Vagina (tissue), 2 donors: Measurements from ENCODE around the gene SPSB1. TPM values are rescaled to one million over a fixed set of nuclear protein-coding genes. Genes with fewer than 3 reads are reported as not detected.

ENCODE experiments used
- DNase-seq, 2 donors: peaks; one replicate each; pipeline ENCODE4 v3.0.0-alpha.2; 2017; ENCODE audit errors: extremely low spot score in 2 of 2
- H3K27ac ChIP-seq: fragments of 200-600 bp; sonication (generic); one replicate; pipeline ENCODE4 v1.5.1; 2019
- H3K27me3 ChIP-seq: fragments of 200-600 bp; sonication (generic); one replicate; pipeline ENCODE4 v1.5.1; 2019
- H3K36me3 ChIP-seq, 2 donors: fragments of 200-600 bp; sonication (generic); one replicate each; pipeline ENCODE4 v1.5.1; 2017 to 2019
- H3K4me1 ChIP-seq: fragments of 200-600 bp; sonication (generic); one replicate; pipeline ENCODE4 v1.5.1; 2019
- H3K4me3 ChIP-seq, 2 donors: fragments of 200-600 bp; sonication (generic); 1 replicate in 1 of 2; 2 replicates in 1 of 2; pipeline ENCODE4 v1.5.1; 2016 to 2019
- H3K9me3 ChIP-seq: fragments of 200-600 bp; sonication (generic); one replicate; pipeline ENCODE4 v1.5.1; 2019
- CTCF ChIP-seq, 3 experiments: fragments of 450-650 bp in 2 of 3; fragments of 200-600 bp in 1 of 3; sonication (generic) in 1 of 3; IDR thresholded peaks; one replicate each; pipeline ENCODE4 v1.5.1; 2017 to 2019; ENCODE audit warnings: antibody characterized with exemption in 3 of 3, mild to moderate bottlenecking in 2 of 3, moderate library complexity in 2 of 3
- POLR2A ChIP-seq, 2 donors: fragments of 450-650 bp; IDR thresholded peaks; one replicate each; pipeline ENCODE4 v1.6.1; 2017; ENCODE audit warnings: antibody characterized with exemption in 2 of 2, mild to moderate bottlenecking in 2 of 2, moderate library complexity in 2 of 2
- POLR2AphosphoS5 ChIP-seq, 2 donors: sonication (generic); formaldehyde crosslinking; IDR thresholded peaks; one replicate each; pipeline ENCODE4 v1.9.0; 2017; ENCODE audit warnings: antibody characterized with exemption in 2 of 2, mild to moderate bottlenecking in 2 of 2, low read depth in 1 of 2; ENCODE audit not compliant: insufficient read depth in 1 of 2
- intact Hi-C: fragments of 100-400 bp; cut with DNase I; formaldehyde crosslinking; loops from one replicate; pipeline ENCODE4 v1.15.1; 2023
- total RNA-seq: library from RNA; depleted of rRNA; stranded (reverse); fragments of >200 nt; gene quantifications from one replicate; pipeline ENCODE4 v1.2.3, GENCODE V29; 2016

Gene SPSB1
- total RNA-seq, 1 donor from 2014 or later, result 40.0 TPM

GRCh38 chr1:9289090-9289534 lies 3.6 kb upstream of the SPSB1 start:
- Histone ChIP-seq H3K27ac (peak overlapping the region; percentile 98), H3K4me3 (no peak overlapping the region), H3K27me3 (no peaks in the 10 kb centered on the region), H3K36me3 (no peaks in the 10 kb centered on the region), H3K4me1 (peaks cover 28% of the 10 kb centered on the region), H3K9me3 (peaks cover 6% of the 10 kb centered on the region)
- intact Hi-C loops, result loop anchor here (5.0 kb wide), 1 partner anchor 168 kb away; no protein-coding TSS in a partner anchor
- no peak for DNase-seq
- no peak for TF ChIP-seq POLR2AphosphoS5 (IDR thresholded peaks at IDR 0.05; ENCODE audit: insufficient read depth in 1 of 2, low read depth in 1 of 2)
- TF ChIP-seq CTCF (IDR thresholded peaks at IDR 0.05), result peak; percentile 64 to 94 (median 86)
- no peak for TF ChIP-seq POLR2A (IDR thresholded peaks at IDR 0.05)

- H3K4me1 ChIP-seq, result peaks cover 36% of the 10 kb centered on the region
- H3K4me3 ChIP-seq, result no peak overlapping the region
- intact Hi-C loops, result loop anchor here (5.0 kb wide), 1 partner anchor 167 kb away; no protein-coding TSS in a partner anchor
- no peak for DNase-seq
- H3K36me3 ChIP-seq, result no peaks in the 10 kb centered on the region
- H3K27ac ChIP-seq, result peak overlapping the region; percentile 98
- H3K27me3 ChIP-seq, result no peaks in the 10 kb centered on the region
- H3K9me3 ChIP-seq, result peaks cover 6% of the 10 kb centered on the region
- TF ChIP-seq CTCF (IDR thresholded peaks at IDR 0.05) (no peak), POLR2A (IDR thresholded peaks at IDR 0.05) (no peak), POLR2AphosphoS5 (IDR thresholded peaks at IDR 0.05; ENCODE audit: insufficient read depth in 1 of 2, low read depth in 1 of 2) (peak; percentile 58 to 76)
These were observed 2.8 kb upstream of the SPSB1 start for GRCh38 chr1:9289711-9290485.

GRCh38 chr1:9291914-9292360 lies 757 bp upstream of the SPSB1 start:
- peaks cover 6% of the 10 kb centered on the region for H3K9me3 ChIP-seq
- intact Hi-C loops, result loop anchor here (2.0 kb wide), 1 partner anchor 83 kb away; no protein-coding TSS in a partner anchor
- H3K36me3 ChIP-seq, result no peaks in the 10 kb centered on the region
- no peak for DNase-seq
- H3K27ac ChIP-seq, result peak overlapping the region; percentile 98
- peaks cover 57% of the 10 kb centered on the region for H3K4me1 ChIP-seq
- TF ChIP-seq POLR2A (IDR thresholded peaks at IDR 0.05) (no peak), POLR2AphosphoS5 (IDR thresholded peaks at IDR 0.05; ENCODE audit: insufficient read depth in 1 of 2, low read depth in 1 of 2) (no peak), CTCF (IDR thresholded peaks at IDR 0.05) (no peak)
- H3K4me3 ChIP-seq, result peak overlapping the region; percentile 94 to 98
- no peaks in the 10 kb centered on the region for H3K27me3 ChIP-seq

- peak overlapping the region; percentile 94 to 98 for H3K4me3 ChIP-seq
- peak overlapping the region; percentile 98 for H3K27ac ChIP-seq
- DNase-seq, result no peak
- no peaks in the 10 kb centered on the region for H3K27me3 ChIP-seq
- H3K36me3 ChIP-seq, result no peaks in the 10 kb centered on the region
- intact Hi-C loops, result loop anchor here (2.0 kb wide), 1 partner anchor 82 kb away; no protein-coding TSS in a partner anchor
- H3K9me3 ChIP-seq, result peaks cover 5% of the 10 kb centered on the region
- H3K4me1 ChIP-seq, result peaks cover 60% of the 10 kb centered on the region
- TF ChIP-seq POLR2AphosphoS5 (IDR thresholded peaks at IDR 0.05; ENCODE audit: insufficient read depth in 1 of 2, low read depth in 1 of 2), result no peak
- no peak for TF ChIP-seq POLR2A (IDR thresholded peaks at IDR 0.05)
- TF ChIP-seq CTCF (IDR thresholded peaks at IDR 0.05), result no peak
These were observed 493 bp downstream of the SPSB1 start for GRCh38 chr1:9293241-9293532.
